Measurements from ENCODE around the gene LDLRAD4.

GRCh38 chr18:13500869-13501542 lies 282.4 kb downstream of the LDLRAD4 start:
- TF ChIP-seq CTCF (IDR thresholded peaks at IDR 0.05) (no peak), POLR2A (IDR thresholded peaks at IDR 0.05) (no peak)

Data from lower leg skin (tissue), 3 donors.